Heart left ventricle (tissue), 13 donors: ENCODE measurements around the gene MEIS3.

Experiments used
- POLR2A ChIP-seq, 2 donors: fragments of 450-650 bp; IDR thresholded peaks; one replicate each; pipeline ENCODE4 v1.6.1; 2017; ENCODE audit warnings: antibody characterized with exemption in 2 of 2, mild to moderate bottlenecking in 2 of 2, moderate library complexity in 2 of 2
- TF ChIP-seq, protein P1 (sequence below), 12 donors: fragments of 200-600 bp; sonication (generic) in 4 of 12; IDR thresholded peaks; one replicate each; pipeline versions ENCODE4 v1.5.0 to v1.8.0; 2018 to 2022; ENCODE audit warnings: antibody characterized with exemption in 12 of 12, mild to moderate bottlenecking in 5 of 12
- donor health status: ischemic (EF 13 %, LVEDD 7.1; RV severe dilation, severe dysfunction).
- donor health status: DM: no; HTN: yes; CAD: no.
- donor health status: DM: no; HTN: no; CAD: no.
- donor health status: ischemic (EF 25% LVEDD 6.9; RV normal size, moderate dysfunction).
- donor health status: ischemic (EF 25% LVEDD 5.7; RV mildly dilated, moderate dysfunction).
- donor health status: ischemic (EF 35%, LVEDD 5.7; RV mildly dilated, moderate dysfunction).
- donor health status: nonischemic (EF 11% LVEDD 7.7; RV severe dilation, severe dysfunction).
- donor health status: DM: yes; HTN: yes; CAD: no.
- donor health status: PGD.
- donor health status: ischemic (EF 29% LVEDD 5.4; RV normal size, mild dysfunction).
- donor health status: nonischemic (EF 23%, LVEDD 6.1; RV moderate dilation, normal function).

DNA sequence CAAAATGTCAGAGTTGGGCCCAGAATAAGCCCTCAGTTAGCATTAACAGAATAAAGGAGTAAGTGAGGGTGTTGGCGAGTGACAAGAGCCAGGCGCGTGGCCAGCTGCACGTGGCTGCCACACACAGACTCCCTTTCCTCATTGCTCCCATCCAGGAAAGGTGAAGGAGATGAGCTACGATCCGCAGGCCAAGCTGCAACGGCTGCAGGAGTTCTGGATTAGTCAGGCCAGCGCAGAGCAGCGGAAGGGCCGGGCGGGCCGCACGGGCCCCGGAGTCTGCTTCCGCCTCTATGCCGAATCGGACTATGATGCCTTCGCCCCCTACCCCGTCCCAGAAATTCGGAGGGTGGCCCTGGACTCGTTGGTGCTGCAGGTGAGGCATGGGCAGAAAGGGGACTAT lies 57.0 kb downstream of the MEIS3 start:
- TF ChIP-seq, protein P1, sequence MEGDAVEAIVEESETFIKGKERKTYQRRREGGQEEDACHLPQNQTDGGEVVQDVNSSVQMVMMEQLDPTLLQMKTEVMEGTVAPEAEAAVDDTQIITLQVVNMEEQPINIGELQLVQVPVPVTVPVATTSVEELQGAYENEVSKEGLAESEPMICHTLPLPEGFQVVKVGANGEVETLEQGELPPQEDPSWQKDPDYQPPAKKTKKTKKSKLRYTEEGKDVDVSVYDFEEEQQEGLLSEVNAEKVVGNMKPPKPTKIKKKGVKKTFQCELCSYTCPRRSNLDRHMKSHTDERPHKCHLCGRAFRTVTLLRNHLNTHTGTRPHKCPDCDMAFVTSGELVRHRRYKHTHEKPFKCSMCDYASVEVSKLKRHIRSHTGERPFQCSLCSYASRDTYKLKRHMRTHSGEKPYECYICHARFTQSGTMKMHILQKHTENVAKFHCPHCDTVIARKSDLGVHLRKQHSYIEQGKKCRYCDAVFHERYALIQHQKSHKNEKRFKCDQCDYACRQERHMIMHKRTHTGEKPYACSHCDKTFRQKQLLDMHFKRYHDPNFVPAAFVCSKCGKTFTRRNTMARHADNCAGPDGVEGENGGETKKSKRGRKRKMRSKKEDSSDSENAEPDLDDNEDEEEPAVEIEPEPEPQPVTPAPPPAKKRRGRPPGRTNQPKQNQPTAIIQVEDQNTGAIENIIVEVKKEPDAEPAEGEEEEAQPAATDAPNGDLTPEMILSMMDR (IDR thresholded peaks at IDR 0.05): no peak
- TF ChIP-seq POLR2A (IDR thresholded peaks at IDR 0.05): no peak
